ENCODE results near the gene NR1H4. TPM values are rescaled to one million over a fixed set of nuclear protein-coding genes. Genes with fewer than 3 reads are reported as not detected.
A peak's percentile ranks its signal among the peaks of the same experiment; 100 is the strongest.

Gene NR1H4
- total RNA-seq, 1 experiment from 2014 or later: not detected

DNA sequence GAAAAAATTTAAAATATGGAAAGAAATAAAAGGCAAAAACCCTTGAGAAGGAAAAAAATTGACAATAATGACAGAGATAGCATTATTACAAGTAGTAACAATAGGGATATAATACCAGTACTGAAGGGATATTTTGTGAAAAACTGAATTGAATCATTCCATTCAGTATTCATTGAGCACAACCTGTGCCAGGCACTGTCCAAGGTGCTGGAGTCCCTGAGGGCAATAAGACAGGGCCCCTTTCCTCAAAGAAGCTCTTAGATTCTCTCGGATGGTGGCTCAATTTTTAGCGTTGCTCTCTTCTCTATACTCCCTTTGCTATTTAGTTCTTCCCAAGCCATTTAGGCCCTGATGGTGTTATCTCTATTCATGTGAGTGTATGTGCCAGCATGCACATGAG, 65.5 kb downstream of the NR1H4 start:
- Mint-ChIP-seq H3K4me3 (no peak overlapping the region), H3K9me3 (no peaks in the 10 kb centered on the region), H3K27ac (no peak overlapping the region), H3K4me1 (no peaks in the 10 kb centered on the region), H3K36me3 (no peaks in the 10 kb centered on the region), H3K27me3 (ENCODE audit: low read depth) (no peaks in the 10 kb centered on the region)
- CTCF ChIA-PET: interaction anchor here (0.6 to 3.5 kb wide), 3 partner anchors 15 to 218 kb away, joined by 3 to 16 read pairs (median 4); no protein-coding TSS in a partner anchor
- TF ChIP-seq FOXK1 (CRISPR knock-in tag; IDR thresholded peaks at IDR 0.05): no peak
- peak; percentile 69; the same call in 1 of the 2 replicates for TF ChIP-seq TEAD1 (CRISPR knock-in tag; IDR thresholded peaks at IDR 0.05)
- 0 out of 2 replicates have a peak, but pooled peaks have one; percentile 26 for TF ChIP-seq SMAD4 (CRISPR knock-in tag; IDR thresholded peaks at IDR 0.05)
- TF ChIP-seq IRF2 (CRISPR knock-in tag; IDR thresholded peaks at IDR 0.05; ENCODE audit: borderline replicate concordance, low read depth): no peak
- POLR2A ChIA-PET: interaction anchor here (0.6 kb wide), 1 partner anchor 116 kb away, joined by 3 read pairs; no protein-coding TSS in a partner anchor
- DNase-seq (ENCODE audit: low spot score) (peak; percentile 68), ATAC-seq (peak; percentile 84)

DNA sequence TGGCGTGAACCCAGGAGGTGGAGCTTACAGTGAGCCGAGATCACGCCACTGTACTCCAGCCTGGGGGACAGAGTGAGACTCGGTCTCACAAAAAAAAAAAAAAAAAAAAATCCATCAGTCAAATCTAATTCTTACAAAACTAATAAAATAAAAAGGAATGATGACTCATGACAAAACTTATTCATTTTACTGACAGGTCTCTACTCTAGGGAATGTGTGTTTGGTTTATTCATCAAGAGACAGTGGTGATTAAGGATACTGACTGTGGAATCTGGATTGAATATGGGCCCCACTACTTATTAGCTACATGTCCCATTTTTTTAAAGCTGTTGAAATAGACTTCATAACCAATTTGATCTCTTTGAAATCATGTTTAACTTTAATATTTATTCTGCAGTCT, 70.5 kb downstream of the NR1H4 start:
- Mint-ChIP-seq H3K4me1 (no peaks in the 10 kb centered on the region), H3K27ac (no peak overlapping the region), H3K36me3 (no peaks in the 10 kb centered on the region), H3K27me3 (ENCODE audit: low read depth) (peaks cover 2% of the 10 kb centered on the region; the same call in 1 of the 2 replicates), H3K9me3 (peaks cover 3% of the 10 kb centered on the region), H3K4me3 (no peak overlapping the region)
- DNase-seq (ENCODE audit: low spot score) (no peak), ATAC-seq (no peak)
- TF ChIP-seq ZNF263 (CRISPR knock-in tag; IDR thresholded peaks at IDR 0.05; ENCODE audit: low read depth) (no peak), ZNF423 (CRISPR knock-in tag; IDR thresholded peaks at IDR 0.05) (no peak), NR2C2 (CRISPR knock-in tag; IDR thresholded peaks at IDR 0.05) (no peak), KAT7 (CRISPR knock-in tag; IDR thresholded peaks at IDR 0.05; ENCODE audit: borderline replicate concordance) (no peak), TEAD1 (CRISPR knock-in tag; IDR thresholded peaks at IDR 0.05) (no peak)
- TF ChIP-seq, protein P1, sequence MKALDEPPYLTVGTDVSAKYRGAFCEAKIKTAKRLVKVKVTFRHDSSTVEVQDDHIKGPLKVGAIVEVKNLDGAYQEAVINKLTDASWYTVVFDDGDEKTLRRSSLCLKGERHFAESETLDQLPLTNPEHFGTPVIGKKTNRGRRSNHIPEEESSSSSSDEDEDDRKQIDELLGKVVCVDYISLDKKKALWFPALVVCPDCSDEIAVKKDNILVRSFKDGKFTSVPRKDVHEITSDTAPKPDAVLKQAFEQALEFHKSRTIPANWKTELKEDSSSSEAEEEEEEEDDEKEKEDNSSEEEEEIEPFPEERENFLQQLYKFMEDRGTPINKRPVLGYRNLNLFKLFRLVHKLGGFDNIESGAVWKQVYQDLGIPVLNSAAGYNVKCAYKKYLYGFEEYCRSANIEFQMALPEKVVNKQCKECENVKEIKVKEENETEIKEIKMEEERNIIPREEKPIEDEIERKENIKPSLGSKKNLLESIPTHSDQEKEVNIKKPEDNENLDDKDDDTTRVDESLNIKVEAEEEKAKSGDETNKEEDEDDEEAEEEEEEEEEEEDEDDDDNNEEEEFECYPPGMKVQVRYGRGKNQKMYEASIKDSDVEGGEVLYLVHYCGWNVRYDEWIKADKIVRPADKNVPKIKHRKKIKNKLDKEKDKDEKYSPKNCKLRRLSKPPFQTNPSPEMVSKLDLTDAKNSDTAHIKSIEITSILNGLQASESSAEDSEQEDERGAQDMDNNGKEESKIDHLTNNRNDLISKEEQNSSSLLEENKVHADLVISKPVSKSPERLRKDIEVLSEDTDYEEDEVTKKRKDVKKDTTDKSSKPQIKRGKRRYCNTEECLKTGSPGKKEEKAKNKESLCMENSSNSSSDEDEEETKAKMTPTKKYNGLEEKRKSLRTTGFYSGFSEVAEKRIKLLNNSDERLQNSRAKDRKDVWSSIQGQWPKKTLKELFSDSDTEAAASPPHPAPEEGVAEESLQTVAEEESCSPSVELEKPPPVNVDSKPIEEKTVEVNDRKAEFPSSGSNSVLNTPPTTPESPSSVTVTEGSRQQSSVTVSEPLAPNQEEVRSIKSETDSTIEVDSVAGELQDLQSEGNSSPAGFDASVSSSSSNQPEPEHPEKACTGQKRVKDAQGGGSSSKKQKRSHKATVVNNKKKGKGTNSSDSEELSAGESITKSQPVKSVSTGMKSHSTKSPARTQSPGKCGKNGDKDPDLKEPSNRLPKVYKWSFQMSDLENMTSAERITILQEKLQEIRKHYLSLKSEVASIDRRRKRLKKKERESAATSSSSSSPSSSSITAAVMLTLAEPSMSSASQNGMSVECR (CRISPR knock-in tag; IDR thresholded peaks at IDR 0.05; ENCODE audit: borderline replicate concordance): no peak
- TF ChIP-seq, protein P2, sequence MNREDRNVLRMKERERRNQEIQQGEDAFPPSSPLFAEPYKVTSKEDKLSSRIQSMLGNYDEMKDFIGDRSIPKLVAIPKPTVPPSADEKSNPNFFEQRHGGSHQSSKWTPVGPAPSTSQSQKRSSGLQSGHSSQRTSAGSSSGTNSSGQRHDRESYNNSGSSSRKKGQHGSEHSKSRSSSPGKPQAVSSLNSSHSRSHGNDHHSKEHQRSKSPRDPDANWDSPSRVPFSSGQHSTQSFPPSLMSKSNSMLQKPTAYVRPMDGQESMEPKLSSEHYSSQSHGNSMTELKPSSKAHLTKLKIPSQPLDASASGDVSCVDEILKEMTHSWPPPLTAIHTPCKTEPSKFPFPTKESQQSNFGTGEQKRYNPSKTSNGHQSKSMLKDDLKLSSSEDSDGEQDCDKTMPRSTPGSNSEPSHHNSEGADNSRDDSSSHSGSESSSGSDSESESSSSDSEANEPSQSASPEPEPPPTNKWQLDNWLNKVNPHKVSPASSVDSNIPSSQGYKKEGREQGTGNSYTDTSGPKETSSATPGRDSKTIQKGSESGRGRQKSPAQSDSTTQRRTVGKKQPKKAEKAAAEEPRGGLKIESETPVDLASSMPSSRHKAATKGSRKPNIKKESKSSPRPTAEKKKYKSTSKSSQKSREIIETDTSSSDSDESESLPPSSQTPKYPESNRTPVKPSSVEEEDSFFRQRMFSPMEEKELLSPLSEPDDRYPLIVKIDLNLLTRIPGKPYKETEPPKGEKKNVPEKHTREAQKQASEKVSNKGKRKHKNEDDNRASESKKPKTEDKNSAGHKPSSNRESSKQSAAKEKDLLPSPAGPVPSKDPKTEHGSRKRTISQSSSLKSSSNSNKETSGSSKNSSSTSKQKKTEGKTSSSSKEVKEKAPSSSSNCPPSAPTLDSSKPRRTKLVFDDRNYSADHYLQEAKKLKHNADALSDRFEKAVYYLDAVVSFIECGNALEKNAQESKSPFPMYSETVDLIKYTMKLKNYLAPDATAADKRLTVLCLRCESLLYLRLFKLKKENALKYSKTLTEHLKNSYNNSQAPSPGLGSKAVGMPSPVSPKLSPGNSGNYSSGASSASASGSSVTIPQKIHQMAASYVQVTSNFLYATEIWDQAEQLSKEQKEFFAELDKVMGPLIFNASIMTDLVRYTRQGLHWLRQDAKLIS (CRISPR knock-in tag; IDR thresholded peaks at IDR 0.05; ENCODE audit: borderline replicate concordance): no peak
- POLR2A ChIA-PET: interaction anchor here (0.5 to 0.6 kb wide), 2 partner anchors 23 to 48 kb away, joined by 4 to 6 read pairs; no protein-coding TSS in a partner anchor
- CTCF ChIA-PET: interaction anchor here (1.2 to 3.4 kb wide), 2 partner anchors 139 to 196 kb away, joined by 3 to 21 read pairs; no protein-coding TSS in a partner anchor

GRCh38 chr12:100545092-100545491, 71.4 kb downstream of the NR1H4 start:
- no peaks in the 10 kb centered on the region for H3K4me1 Mint-ChIP-seq
- no peak overlapping the region for H3K27ac Mint-ChIP-seq
- no peak overlapping the region for H3K4me3 Mint-ChIP-seq
- DNase-seq (ENCODE audit: low spot score): no peak
- CTCF ChIA-PET: interaction anchor here (0.6 to 3.4 kb wide), 2 partner anchors 140 to 193 kb away, joined by 5 to 21 read pairs; no protein-coding TSS in a partner anchor
- peaks cover 2% of the 10 kb centered on the region; the same call in 1 of the 2 replicates for H3K27me3 Mint-ChIP-seq (ENCODE audit: low read depth)
- POLR2A ChIA-PET: no interaction called here
- no peak for ATAC-seq
- no peaks in the 10 kb centered on the region for H3K36me3 Mint-ChIP-seq
- H3K9me3 Mint-ChIP-seq: peaks cover 3% of the 10 kb centered on the region
- TF ChIP-seq, protein P3, sequence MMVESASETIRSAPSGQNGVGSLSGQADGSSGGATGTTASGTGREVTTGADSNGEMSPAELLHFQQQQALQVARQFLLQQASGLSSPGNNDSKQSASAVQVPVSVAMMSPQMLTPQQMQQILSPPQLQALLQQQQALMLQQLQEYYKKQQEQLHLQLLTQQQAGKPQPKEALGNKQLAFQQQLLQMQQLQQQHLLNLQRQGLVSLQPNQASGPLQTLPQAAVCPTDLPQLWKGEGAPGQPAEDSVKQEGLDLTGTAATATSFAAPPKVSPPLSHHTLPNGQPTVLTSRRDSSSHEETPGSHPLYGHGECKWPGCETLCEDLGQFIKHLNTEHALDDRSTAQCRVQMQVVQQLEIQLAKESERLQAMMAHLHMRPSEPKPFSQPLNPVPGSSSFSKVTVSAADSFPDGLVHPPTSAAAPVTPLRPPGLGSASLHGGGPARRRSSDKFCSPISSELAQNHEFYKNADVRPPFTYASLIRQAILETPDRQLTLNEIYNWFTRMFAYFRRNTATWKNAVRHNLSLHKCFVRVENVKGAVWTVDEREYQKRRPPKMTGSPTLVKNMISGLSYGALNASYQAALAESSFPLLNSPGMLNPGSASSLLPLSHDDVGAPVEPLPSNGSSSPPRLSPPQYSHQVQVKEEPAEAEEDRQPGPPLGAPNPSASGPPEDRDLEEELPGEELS (CRISPR knock-in tag; IDR thresholded peaks at IDR 0.05): no peak
- no peak for TF ChIP-seq JUN (CRISPR knock-in tag; IDR thresholded peaks at IDR 0.05)
- no peak for TF ChIP-seq GRHL2 (CRISPR knock-in tag; IDR thresholded peaks at IDR 0.05; ENCODE audit: insufficient replicate concordance, severe bottlenecking)
- TF ChIP-seq ZNF671 (CRISPR knock-in tag; IDR thresholded peaks at IDR 0.05): no peak
- no peak for TF ChIP-seq ATF1 (CRISPR knock-in tag; IDR thresholded peaks at IDR 0.05)
- TF ChIP-seq HMGA2 (CRISPR knock-in tag; IDR thresholded peaks at IDR 0.05): no peak
- no peak for TF ChIP-seq NR1H2 (CRISPR knock-in tag; IDR thresholded peaks at IDR 0.05)
- TF ChIP-seq RELA (CRISPR knock-in tag; IDR thresholded peaks at IDR 0.05; ENCODE audit: borderline replicate concordance): no peak

All from WTC11 (cell line).